Smooth muscle cell of the pulmonary artery (primary cell): ENCODE measurements around the gene DHX16. TPM values are rescaled to one million over a fixed set of nuclear protein-coding genes. Genes with fewer than 3 reads are reported as not detected.

ENCODE experiments used
- total RNA-seq: library from RNA; depleted of rRNA; stranded (reverse); fragments of >200 nt; gene quantifications from 2 replicates; pipeline ENCODE4 v1.2.3, GENCODE V29; 2014

The DHX16 gene
- 34.6 and 40.8 TPM in 2 replicates for total RNA-seq

DNA sequence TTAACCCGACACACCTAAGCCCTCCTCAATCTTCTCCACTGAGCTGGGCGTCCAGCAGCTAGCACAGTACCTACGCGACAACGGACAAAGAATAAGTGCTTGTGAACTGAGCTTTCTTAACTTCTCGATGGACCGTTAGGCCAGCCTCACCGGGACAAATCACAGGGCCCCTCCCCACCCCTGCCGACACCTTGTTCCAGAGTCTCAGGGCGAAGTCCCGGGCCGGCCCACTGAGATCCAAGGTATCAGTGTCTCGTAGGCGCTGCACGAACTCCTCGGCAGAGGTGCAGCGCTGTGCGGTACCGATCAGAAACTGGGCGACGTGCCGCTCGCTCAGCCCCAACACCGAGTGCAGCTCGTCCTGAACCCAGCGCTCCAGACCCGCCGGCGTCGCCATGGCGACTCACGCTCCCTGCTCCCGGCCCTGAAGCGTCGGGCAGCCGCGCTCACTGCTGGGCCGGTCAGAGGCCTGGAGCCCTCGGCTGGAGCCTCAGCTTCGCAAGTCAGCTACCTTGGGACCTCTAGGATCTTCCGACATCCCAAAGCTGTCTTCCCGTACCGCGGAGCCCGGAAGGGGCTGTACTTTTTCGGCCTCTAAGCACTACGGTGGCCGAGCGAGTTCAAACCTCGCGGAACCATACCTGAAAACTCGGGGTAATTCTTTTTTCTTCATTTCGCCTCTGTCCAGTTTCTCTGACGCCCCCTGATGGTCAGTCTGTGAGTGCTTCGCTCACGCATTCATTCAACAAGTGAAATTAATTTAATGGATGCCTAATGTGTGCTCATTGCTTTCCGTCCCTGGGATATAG lies at the start of gene DHX16:
TSS of gene DHX16 (minus strand) at position 562 of the 809 bp plus-strand sequence. CDS start at position 397, 165 bp downstream.

DNA sequence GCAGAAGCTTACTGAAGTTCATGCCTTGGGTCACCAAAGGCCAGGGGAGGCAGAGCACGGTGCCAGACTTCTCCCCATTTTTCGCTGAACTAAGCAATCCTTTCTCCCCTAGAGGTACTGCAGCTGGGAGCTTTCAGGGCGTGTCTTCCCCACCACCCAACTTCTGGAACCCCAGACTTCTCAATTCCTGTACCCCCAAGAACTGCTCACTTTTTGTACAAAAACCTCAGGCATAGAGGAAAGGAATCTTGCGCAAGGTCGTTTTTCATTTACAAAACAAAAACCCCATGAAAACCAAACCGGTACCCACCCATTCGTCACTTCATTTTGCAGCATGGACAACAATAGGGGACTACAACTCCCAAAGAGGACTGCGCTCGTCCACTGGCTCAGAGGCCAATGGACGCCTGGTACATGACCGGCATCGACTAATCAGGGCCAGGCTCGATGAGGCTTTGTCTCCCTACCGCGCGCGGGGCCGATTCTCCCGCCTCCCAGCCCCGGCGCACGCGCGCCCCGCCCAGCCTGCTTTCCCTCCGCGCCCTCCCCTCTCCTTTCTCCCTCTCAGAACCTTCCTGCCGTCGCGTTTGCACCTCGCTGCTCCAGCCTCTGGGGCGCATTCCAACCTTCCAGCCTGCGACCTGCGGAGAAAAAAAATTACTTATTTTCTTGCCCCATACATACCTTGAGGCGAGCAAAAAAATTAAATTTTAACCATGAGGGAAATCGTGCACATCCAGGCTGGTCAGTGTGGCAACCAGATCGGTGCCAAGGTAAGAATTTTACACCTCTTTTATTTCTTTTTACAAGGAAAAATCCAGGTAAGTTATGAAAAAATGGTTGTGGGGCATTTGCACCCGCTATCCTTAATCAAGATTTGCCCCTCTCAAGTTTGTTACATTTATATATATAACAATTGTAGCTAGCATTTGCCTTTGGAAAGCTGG lies 47.3 kb upstream of the DHX16 start, which contains the start of gene TUBB:
TSS of gene TUBB (plus strand) at position 562 of the 947 bp plus-strand sequence. CDS start at position 717, 155 bp downstream.

GRCh38 chr6:30717129-30717844 lies 44.5 kb upstream of the DHX16 start, which contains the start of gene MDC1:
Gene MDC1, minus strand, starts transcription at chr6:30717281. Its CDS starts 2,106 bp downstream, at chr6:30715175.

DNA sequence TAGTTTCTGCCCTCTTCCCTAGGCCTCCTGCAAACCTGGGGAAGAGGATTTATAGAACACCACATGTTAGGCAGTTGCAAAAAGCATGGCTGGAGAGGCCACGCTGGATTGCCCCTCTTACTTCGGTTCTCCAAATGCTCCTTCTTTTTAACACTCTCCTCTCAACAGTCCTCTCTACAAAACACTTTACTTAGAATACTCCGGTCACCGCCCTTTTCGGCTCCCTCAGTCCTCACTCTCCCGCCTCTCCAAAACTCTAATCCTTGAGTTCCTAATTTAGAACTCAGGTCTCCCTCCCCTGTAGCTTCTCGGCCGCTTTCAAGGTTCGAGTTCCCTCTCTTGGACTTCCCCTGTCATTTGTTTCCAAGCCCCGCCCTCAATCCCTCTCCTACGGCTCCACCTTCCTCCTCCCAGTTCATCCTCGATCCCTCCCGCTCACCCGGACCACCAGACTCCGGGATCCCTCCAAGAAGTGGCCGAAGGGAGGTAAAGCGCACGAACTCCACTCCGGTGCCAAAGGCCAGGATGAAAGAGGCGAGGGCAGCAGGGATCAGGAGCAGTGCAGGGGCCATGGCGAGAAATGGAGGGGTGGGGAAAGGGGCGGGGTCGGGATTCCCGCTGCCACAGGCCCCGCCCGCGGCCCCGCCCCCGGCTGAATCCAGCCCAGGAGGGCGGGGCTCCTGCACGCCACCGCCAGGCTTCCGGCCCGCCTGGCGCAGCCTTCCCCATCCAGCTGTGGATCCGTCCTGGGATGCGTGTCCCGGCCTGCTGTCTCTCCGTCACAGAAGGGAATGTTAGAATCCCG lies 17.8 kb upstream of the DHX16 start, which contains the start of gene NRM:
TSS of gene NRM (minus strand) at position 582 of the 805 bp plus-strand sequence. CDS start at position 572, 10 bp downstream.

GRCh38 chr6:30686009-30686907 lies 13.5 kb upstream of the DHX16 start, which contains the start of gene PPP1R18:
Gene PPP1R18, minus strand, starts transcription at chr6:30686645. Its CDS starts 627 bp downstream, at chr6:30686018.

DNA sequence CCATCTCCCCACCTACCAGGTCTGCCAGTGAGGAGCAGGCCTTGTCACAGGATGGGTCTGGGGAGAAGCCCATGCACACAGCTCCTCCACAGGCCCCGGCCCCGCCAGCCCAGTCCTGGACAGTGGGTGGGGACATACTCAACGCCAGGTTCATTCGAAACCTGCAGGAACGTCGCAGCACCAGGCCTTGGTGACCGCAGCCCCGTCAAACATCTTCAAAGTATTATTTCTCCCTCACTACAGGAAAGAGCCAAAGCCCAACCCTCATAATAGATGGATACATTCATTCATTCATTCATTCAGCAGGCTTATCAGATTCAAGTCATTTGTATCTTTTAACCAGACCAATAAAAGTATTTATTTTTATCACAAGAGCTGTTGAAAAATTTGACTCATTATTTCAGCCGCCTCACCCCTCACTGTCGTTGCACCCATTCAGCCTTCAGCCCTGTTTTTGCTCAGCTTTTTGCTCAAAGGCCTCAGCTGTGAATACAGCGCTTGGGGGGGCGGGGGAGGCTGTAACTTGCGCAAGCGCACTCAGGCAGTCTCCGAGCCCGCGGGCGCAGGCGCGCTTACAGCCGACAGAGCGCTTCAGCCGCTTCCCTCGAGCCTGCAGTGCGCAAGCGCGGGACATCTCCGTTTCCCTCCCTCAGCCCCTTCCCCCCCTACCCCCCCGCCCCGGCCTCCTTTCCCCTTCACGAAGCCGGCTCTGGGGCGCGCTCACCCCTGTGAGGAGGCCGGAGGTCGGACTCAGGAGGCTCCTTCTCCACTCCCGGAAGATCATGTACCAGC lies 26.2 kb downstream of the DHX16 start, which contains the start of gene C6orf136:
TSS of gene C6orf136 (plus strand) at position 684 of the 792 bp plus-strand sequence. CDS start at position 783, 99 bp downstream.

GRCh38 chr6:30626484-30627366 lies 46.1 kb downstream of the DHX16 start, which contains the start of gene ATAT1:
Gene ATAT1, plus strand, starts transcription at chr6:30626874.

GRCh38 chr6:30617565-30618269 lies 55.1 kb downstream of the DHX16 start, which contains the start of gene MRPS18B:
Gene MRPS18B, plus strand, starts transcription at chr6:30617840. Its CDS starts 26 bp downstream, at chr6:30617866.

GRCh38 chr6:30616811-30617564 lies 55.8 kb downstream of the DHX16 start, which contains the start of gene PPP1R10:
Gene PPP1R10, minus strand, starts transcription at chr6:30617243. Its CDS starts 7,299 bp downstream, at chr6:30609944.

Other genes with a start within 250 kb of the DHX16 start
- 215 and 254 TPM in 2 replicates for gene HLA-E, start 183.5 kb downstream of the DHX16 start, total RNA-seq
- gene GNL1, start 116.5 kb downstream of the DHX16 start, total RNA-seq = 53.5 and 62.6 TPM in 2 replicates
- gene PRR3, start 115.7 kb downstream of the DHX16 start, total RNA-seq = 4.8 and 5.7 TPM in 2 replicates
- gene ABCF1, start 101.6 kb downstream of the DHX16 start, total RNA-seq = 43.7 and 55.0 TPM in 2 replicates
- gene PPP1R10, start 55.8 kb downstream of the DHX16 start, total RNA-seq = 17.7 and 21.0 TPM in 2 replicates
- 34.9 and 35.4 TPM in 2 replicates for gene MRPS18B, start 55.2 kb downstream of the DHX16 start, total RNA-seq
- gene ATAT1, start 46.1 kb downstream of the DHX16 start, total RNA-seq = 3.3 and 5.0 TPM in 2 replicates
- gene C6orf136, start 25.9 kb downstream of the DHX16 start, total RNA-seq = 2.2 and 2.5 TPM in 2 replicates
- 55.1 and 74.0 TPM in 2 replicates for gene PPP1R18, start 13.6 kb upstream of the DHX16 start, total RNA-seq
- gene NRM, start 18.0 kb upstream of the DHX16 start, total RNA-seq = 2.6 and 3.3 TPM in 2 replicates
- 10.8 and 12.7 TPM in 2 replicates for gene MDC1, start 44.3 kb upstream of the DHX16 start, total RNA-seq
- 611 and 617 TPM in 2 replicates for gene TUBB, start 47.3 kb upstream of the DHX16 start, total RNA-seq
- gene FLOT1, start 69.7 kb upstream of the DHX16 start, total RNA-seq = 102 and 110 TPM in 2 replicates
- gene IER3, start 71.5 kb upstream of the DHX16 start, total RNA-seq = 49.8 and 105 TPM in 2 replicates
- gene DDR1, start 211.5 kb upstream of the DHX16 start, total RNA-seq = 48.4 and 81.1 TPM in 2 replicates
- 14.7 and 17.1 TPM in 2 replicates for gene GTF2H4, start 235.2 kb upstream of the DHX16 start, total RNA-seq
- gene VARS2, start 241.2 kb upstream of the DHX16 start, total RNA-seq = 14.9 and 17.8 TPM in 2 replicates